BJ (cell line): ENCODE results near the gene ANP32A. TPM values are rescaled to one million over a fixed set of nuclear protein-coding genes. Genes with fewer than 3 reads are reported as not detected.

ENCODE experiments used
- CTCF ChIA-PET: fragments of 350-600 bp; formaldehyde crosslinking; extraction: SDS; loops from one replicate; lab custom pipeline; 2021; ENCODE audit warnings: antibody characterized with exemption, inconsistent platforms; lab: Yijun Ruan, JAX
- POLR2A ChIA-PET: fragments of 300-600 bp; sonication (Branson Sonifier 250); formaldehyde crosslinking; extraction: SDS; loops from one replicate; lab custom pipeline; 2021; ENCODE audit warnings: antibody characterized with exemption; lab: Charles Lee
- DNase-seq: peaks from one replicate; pipeline ENCODE4 v3.0.0-alpha.2; 2011; ENCODE audit warnings: low read depth
- H3K27me3 ChIP-seq: 2 replicates; pipeline ENCODE4 v1.6.0; 2011; ENCODE audit warnings: low read length; ENCODE audit not compliant: control insufficient read depth, insufficient read depth
- H3K36me3 ChIP-seq: 2 replicates; pipeline ENCODE4 v1.5.1; 2011; ENCODE audit warnings: low read length; ENCODE audit not compliant: control insufficient read depth, insufficient read depth
- H3K4me3 ChIP-seq: 2 replicates; pipeline ENCODE4 v1.5.1; 2011; ENCODE audit warnings: low read depth, mild to moderate bottlenecking, control low read depth, low read length
- polyA plus RNA-seq: library from polyadenylated mRNA; depleted of rRNA; stranded (reverse); fragments of >200 nt; gene quantifications from 2 replicates; pipeline ENCODE4 v1.2.3, GENCODE V29; 2011
- TF ChIP-seq, protein P1 (sequence below): IDR thresholded peaks from 2 replicates; pipeline ENCODE4 v1.5.1; 2011; ENCODE audit warnings: low read depth, mild to moderate bottlenecking, control low read depth, inconsistent platforms, low read length, moderate library complexity; ENCODE audit not compliant: insufficient read depth

ANP32A gene
- polyA plus RNA-seq, 1 experiment, result 36.2 TPM

DNA sequence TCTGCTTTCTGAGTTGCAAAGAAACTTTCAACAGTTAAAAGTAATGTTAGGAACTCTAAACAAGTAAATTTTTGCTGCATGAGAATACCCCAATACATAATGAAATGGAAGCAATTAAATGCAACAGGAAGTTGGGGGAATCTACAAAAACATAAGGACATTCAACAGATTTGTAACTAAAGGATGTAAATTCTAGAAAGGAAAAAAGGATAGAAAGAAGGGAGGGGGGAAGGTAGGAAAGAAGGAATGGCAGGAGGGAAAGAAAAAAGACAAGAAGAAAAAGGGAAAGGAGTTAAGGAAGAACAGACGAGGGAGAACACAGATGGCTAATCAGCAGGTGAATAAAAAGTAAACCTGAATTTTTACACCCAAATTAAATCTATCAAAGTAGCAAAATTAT, 22.3 kb upstream of the ANP32A start:
- CTCF ChIA-PET, result no interaction called here
- H3K27me3 ChIP-seq, result peaks cover 21% of the 10 kb centered on the region
- no peak for DNase-seq

DNA sequence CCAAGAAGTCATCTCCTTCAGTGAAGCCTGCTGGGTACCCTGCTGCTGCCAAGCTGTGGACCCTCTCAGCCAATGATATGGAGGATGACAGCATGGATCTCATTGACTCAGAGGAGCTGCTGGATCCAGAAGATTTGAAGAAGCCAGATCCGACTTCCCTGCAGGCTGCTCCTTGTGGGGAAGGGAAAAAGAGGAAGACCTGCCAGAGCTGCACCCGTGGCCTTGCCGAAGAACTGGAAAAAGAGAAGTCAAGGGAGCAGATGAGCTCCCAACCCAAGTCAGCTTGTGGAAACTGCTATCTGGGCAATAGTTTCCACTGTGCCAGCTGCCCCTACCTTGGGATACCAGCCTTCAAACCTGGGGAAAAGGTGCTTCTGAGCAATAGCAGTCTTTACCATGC, 13.7 kb upstream of the ANP32A start:
- POLR2A ChIA-PET, result no interaction called here
- Histone ChIP-seq H3K4me3 (no peak overlapping the region), H3K27me3 (peaks cover 5% of the 10 kb centered on the region), H3K36me3 (no peaks in the 10 kb centered on the region)
- CTCF ChIA-PET, result interaction anchor here (0.7 to 1.1 kb wide), 2 partner anchors 136 to 274 kb away, joined by 3 to 4 read pairs; no protein-coding TSS in a partner anchor
- DNase-seq, result no peak
- TF ChIP-seq, protein P1, sequence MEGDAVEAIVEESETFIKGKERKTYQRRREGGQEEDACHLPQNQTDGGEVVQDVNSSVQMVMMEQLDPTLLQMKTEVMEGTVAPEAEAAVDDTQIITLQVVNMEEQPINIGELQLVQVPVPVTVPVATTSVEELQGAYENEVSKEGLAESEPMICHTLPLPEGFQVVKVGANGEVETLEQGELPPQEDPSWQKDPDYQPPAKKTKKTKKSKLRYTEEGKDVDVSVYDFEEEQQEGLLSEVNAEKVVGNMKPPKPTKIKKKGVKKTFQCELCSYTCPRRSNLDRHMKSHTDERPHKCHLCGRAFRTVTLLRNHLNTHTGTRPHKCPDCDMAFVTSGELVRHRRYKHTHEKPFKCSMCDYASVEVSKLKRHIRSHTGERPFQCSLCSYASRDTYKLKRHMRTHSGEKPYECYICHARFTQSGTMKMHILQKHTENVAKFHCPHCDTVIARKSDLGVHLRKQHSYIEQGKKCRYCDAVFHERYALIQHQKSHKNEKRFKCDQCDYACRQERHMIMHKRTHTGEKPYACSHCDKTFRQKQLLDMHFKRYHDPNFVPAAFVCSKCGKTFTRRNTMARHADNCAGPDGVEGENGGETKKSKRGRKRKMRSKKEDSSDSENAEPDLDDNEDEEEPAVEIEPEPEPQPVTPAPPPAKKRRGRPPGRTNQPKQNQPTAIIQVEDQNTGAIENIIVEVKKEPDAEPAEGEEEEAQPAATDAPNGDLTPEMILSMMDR, result no peak

More for the DNA sequence above, 22.3 kb upstream of the ANP32A start:
- H3K36me3 ChIP-seq, result no peaks in the 10 kb centered on the region
- no peak overlapping the region for H3K4me3 ChIP-seq
- TF ChIP-seq, protein P1, result no peak
- POLR2A ChIA-PET, result no interaction called here

DNA sequence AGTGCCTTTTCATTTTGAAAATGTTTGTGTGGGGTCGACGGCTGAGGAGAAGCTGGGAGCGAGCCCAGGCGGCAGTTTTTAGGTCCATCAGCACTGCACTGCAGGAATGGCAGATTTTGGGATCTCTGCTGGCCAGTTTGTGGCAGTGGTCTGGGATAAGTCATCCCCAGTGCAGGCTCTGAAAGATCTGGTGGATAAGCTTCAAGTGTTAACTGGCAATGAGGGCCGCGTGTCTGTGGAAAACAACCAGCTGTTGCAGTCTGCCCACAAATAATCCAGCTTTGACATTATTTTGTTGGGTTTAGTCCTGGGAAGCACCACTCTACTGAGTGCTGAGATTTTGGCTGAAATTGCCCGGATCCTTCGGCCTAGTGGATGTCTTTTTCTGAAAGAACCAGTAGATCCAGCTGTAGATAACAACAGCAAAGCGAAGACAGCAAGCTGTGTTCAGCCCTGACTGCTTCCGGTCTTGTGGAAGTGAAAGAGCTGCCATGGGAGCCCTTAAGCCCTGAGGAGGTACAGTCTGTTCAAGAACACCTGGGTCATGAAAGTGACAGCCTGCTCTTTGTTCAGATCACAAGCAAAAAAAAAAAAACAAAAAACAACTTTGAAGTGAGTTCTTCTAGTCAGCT, 13.1 kb upstream of the ANP32A start:
- POLR2A ChIA-PET, result no interaction called here
- H3K27me3 ChIP-seq, result peaks cover 5% of the 10 kb centered on the region
- H3K4me3 ChIP-seq, result no peak overlapping the region
- no peaks in the 10 kb centered on the region for H3K36me3 ChIP-seq
- TF ChIP-seq, protein P1, result no peak
- no peak for DNase-seq
- CTCF ChIA-PET, result interaction anchor here (0.7 to 1.1 kb wide), 2 partner anchors 136 to 274 kb away, joined by 3 to 4 read pairs; no protein-coding TSS in a partner anchor

DNA sequence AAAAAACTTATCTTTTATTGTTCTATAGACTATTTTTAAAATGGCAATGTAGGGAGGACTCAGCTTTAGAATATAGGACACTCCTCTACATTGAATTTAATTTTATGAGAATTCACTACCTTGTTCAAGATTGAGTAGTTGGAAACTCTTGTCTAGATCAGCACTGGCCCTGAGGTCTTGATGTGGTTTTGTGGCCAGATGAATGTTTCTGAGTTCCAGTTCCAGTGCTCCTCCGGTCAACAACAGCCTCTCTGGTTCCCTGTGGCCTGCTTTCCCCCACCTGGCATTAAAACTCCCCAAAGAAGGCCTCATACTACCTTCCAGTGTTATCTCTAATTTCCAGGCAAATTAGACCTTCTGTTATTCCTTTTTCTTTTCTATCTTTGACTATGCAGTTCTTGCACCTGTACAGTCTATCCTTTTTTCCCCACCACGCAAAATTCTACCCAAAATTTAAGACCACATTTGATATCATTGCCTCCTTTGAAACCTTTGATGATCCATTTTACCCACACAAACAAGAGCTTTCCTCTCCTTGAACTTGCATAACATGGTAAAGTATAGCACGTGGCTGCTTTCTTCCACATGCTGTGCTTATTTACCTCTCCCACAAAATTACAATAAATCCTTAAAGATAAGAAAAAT, 9.6 kb upstream of the ANP32A start:
- no peak for DNase-seq
- TF ChIP-seq, protein P1, result no peak
- Histone ChIP-seq H3K27me3 (peaks cover 5% of the 10 kb centered on the region; the same call in 1 of the 2 replicates), H3K4me3 (no peak overlapping the region), H3K36me3 (no peaks in the 10 kb centered on the region)
- ChIA-PET POLR2A (interaction anchor here (0.6 kb wide), 1 partner anchor 18 kb away, joined by 9 read pairs; no protein-coding TSS in a partner anchor), CTCF (interaction anchor here (1.1 kb wide), 1 partner anchor 271 kb away, joined by 3 read pairs; no protein-coding TSS in a partner anchor)

DNA sequence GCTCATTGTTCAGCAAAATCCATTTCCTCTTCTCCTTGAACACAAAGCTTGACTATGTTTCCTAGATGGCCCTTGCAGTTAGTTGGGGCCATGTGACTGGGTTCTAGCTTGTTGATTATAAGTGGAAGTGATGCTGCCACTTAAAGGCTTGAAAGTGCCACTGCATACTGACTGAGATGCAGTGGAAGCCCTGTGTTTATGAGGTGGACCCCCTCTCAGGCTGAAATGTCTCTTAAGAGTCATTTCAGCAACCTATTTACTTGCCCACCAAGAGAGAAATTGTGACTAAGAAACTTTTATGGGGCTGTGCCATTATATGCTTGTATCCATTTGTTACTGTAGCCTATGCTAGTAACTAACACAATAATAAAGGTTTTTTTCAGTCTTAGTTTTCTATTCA, 8.4 kb upstream of the ANP32A start:
- TF ChIP-seq, protein P1, result peak; percentile 17; the same call in 1 of the 2 replicates
- DNase-seq, result no peak

More for the DNA sequence above, 8.4 kb upstream of the ANP32A start:
- no peak overlapping the region for H3K4me3 ChIP-seq
- peaks cover 5% of the 10 kb centered on the region; the same call in 1 of the 2 replicates for H3K27me3 ChIP-seq
- H3K36me3 ChIP-seq, result no peaks in the 10 kb centered on the region
- ChIA-PET POLR2A (no interaction called here), CTCF (interaction anchor here (1.1 kb wide), 2 partner anchors 99 to 270 kb away, joined by 3 to 4 read pairs; no protein-coding TSS in a partner anchor)
